Measurements from ENCODE around the gene TMX3.

The TMX3 gene

GRCh38 chr18:68714712-68715496, at the start of gene TMX3:
TMX3 (minus strand) TSS chr18:68715108; CDS start chr18:68714981, 127 bp downstream.
- DNase-seq (ENCODE audit: low spot score) = peak; percentile 95

- DNase-seq (ENCODE audit: low spot score) = no peak
These were observed 49.1 kb upstream of the TMX3 start for GRCh38 chr18:68764016-68764415.

GRCh38 chr18:68763083-68763482, 48.2 kb upstream of the TMX3 start:
- no peak for DNase-seq (ENCODE audit: low spot score)

- DNase-seq (ENCODE audit: low spot score) = no peak
These were observed 44.4 kb upstream of the TMX3 start for GRCh38 chr18:68759308-68759707.

GRCh38 chr18:68757126-68757525, 42.2 kb upstream of the TMX3 start:
- no peak for DNase-seq (ENCODE audit: low spot score)

- no peak for DNase-seq (ENCODE audit: low spot score)
These were observed 27.3 kb upstream of the TMX3 start for GRCh38 chr18:68742206-68742605.

GRCh38 chr18:68740966-68741365, 26.1 kb upstream of the TMX3 start:
- no peak for DNase-seq (ENCODE audit: low spot score)

- no peak for DNase-seq (ENCODE audit: low spot score)
These were observed 24.6 kb upstream of the TMX3 start for GRCh38 chr18:68739462-68739861.

- DNase-seq (ENCODE audit: low spot score) = no peak
These were observed 23.7 kb upstream of the TMX3 start for GRCh38 chr18:68738564-68738963.

GRCh38 chr18:68735483-68736343, 20.8 kb upstream of the TMX3 start:
- DNase-seq (ENCODE audit: low spot score) = peak; percentile 32

GRCh38 chr18:68734308-68734707, 19.4 kb upstream of the TMX3 start:
- no peak for DNase-seq (ENCODE audit: low spot score)

- no peak for DNase-seq (ENCODE audit: low spot score)
These were observed 18.8 kb upstream of the TMX3 start for GRCh38 chr18:68733707-68734106.

- no peak for DNase-seq (ENCODE audit: low spot score)
These were observed 13.3 kb upstream of the TMX3 start for GRCh38 chr18:68728081-68728700.

GRCh38 chr18:68727506-68727905, 12.6 kb upstream of the TMX3 start:
- DNase-seq (ENCODE audit: low spot score) = no peak

- no peak for DNase-seq (ENCODE audit: low spot score)
These were observed 10.4 kb upstream of the TMX3 start for GRCh38 chr18:68725346-68725745.

- no peak for DNase-seq (ENCODE audit: low spot score)
These were observed 9.1 kb upstream of the TMX3 start for GRCh38 chr18:68724021-68724420.

GRCh38 chr18:68723539-68723938, 8.6 kb upstream of the TMX3 start:
- no peak for DNase-seq (ENCODE audit: low spot score)

- no peak for DNase-seq (ENCODE audit: low spot score)
These were observed 7.9 kb upstream of the TMX3 start for GRCh38 chr18:68722821-68723220.

GRCh38 chr18:68721681-68722583, 7.0 kb upstream of the TMX3 start:
- DNase-seq (ENCODE audit: low spot score) = no peak

GRCh38 chr18:68714366-68714711, 569 bp downstream of the TMX3 start:
- DNase-seq (ENCODE audit: low spot score) = peak; percentile 12

GRCh38 chr18:68713796-68714195, 1.1 kb downstream of the TMX3 start:
- no peak for DNase-seq (ENCODE audit: low spot score)

GRCh38 chr18:68713131-68713530, 1.8 kb downstream of the TMX3 start:
- no peak for DNase-seq (ENCODE audit: low spot score)
